ENCODE data around the gene KIF3B.

DNA sequence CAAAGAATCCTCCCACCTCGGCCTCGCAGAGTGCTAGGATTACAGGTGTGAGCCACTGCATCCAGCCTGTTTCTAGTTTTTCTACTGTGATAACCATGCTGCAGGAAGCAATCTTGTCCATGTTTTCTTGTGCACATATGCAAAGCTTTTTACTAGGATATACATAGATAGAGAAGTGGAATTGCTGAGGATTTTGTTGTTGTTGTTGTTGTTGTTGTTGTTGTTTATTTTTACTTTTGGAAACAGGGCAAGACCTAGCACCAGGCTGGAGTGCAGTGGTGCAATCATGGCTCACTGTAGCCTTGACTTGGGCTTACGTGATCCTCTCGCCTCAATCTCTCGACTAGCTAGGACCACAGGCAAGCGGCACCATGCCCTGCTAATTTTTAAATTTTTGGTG lies 23.2 kb downstream of the KIF3B start:
- no peak for TF ChIP-seq POLR2A (IDR thresholded peaks at IDR 0.05; ENCODE audit: insufficient read depth in 1 of 2, low read depth in 2 of 2, low read length in 2 of 2)
- TF ChIP-seq ZNF558 (CRISPR knock-in tag; IDR thresholded peaks at IDR 0.05; ENCODE audit: borderline replicate concordance), result no peak
- no peak for TF ChIP-seq SUZ12 (IDR thresholded peaks at IDR 0.05; ENCODE audit: low read depth, low read length)
- TF ChIP-seq ZBTB7A (CRISPR knock-in tag; IDR thresholded peaks at IDR 0.05), result no peak
- TF ChIP-seq GABPA (IDR thresholded peaks at IDR 0.05; ENCODE audit: low read depth, low read length), result no peak
- TF ChIP-seq GABPA (CRISPR knock-in tag; IDR thresholded peaks at IDR 0.05; ENCODE audit: low read depth), result no peak
- no peak for TF ChIP-seq EP300 (IDR thresholded peaks at IDR 0.05; ENCODE audit: low read depth in 2 of 2, low read length in 2 of 2)
- TF ChIP-seq EP300 (CRISPR knock-in tag; IDR thresholded peaks at IDR 0.05; ENCODE audit: borderline replicate concordance), result no peak
- no peak for TF ChIP-seq FOXK1 (CRISPR knock-in tag; IDR thresholded peaks at IDR 0.05; ENCODE audit: borderline replicate concordance, low read depth)
- TF ChIP-seq, protein P1, sequence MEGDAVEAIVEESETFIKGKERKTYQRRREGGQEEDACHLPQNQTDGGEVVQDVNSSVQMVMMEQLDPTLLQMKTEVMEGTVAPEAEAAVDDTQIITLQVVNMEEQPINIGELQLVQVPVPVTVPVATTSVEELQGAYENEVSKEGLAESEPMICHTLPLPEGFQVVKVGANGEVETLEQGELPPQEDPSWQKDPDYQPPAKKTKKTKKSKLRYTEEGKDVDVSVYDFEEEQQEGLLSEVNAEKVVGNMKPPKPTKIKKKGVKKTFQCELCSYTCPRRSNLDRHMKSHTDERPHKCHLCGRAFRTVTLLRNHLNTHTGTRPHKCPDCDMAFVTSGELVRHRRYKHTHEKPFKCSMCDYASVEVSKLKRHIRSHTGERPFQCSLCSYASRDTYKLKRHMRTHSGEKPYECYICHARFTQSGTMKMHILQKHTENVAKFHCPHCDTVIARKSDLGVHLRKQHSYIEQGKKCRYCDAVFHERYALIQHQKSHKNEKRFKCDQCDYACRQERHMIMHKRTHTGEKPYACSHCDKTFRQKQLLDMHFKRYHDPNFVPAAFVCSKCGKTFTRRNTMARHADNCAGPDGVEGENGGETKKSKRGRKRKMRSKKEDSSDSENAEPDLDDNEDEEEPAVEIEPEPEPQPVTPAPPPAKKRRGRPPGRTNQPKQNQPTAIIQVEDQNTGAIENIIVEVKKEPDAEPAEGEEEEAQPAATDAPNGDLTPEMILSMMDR (CRISPR knock-in tag; IDR thresholded peaks at IDR 0.05), result no peak
- no peak for TF ChIP-seq MTA1 (CRISPR knock-in tag; IDR thresholded peaks at IDR 0.05; ENCODE audit: borderline replicate concordance)
- TF ChIP-seq AGO1 (IDR thresholded peaks at IDR 0.05; ENCODE audit: low read depth, low read length, poor library complexity, severe bottlenecking), result no peak
- TF ChIP-seq, protein P2, sequence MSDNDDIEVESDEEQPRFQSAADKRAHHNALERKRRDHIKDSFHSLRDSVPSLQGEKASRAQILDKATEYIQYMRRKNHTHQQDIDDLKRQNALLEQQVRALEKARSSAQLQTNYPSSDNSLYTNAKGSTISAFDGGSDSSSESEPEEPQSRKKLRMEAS (IDR thresholded peaks at IDR 0.05), result no peak
